T-helper 17 cell (primary cell): ENCODE data around the gene PGBD5. TPM values are rescaled to one million over a fixed set of nuclear protein-coding genes. Genes with fewer than 3 reads are reported as not detected.
"Not testable (repeated sequence)": the region's sequence is repeated elsewhere in the genome, so short reads cannot be mapped to it uniquely, and the experiment has no call there.

Experiments used
- ATAC-seq: fragments of 150-1000 bp; cut with Tn5 transposase; 2 replicates; pipeline ENCODE4 v1.10.0; 2021; ENCODE audit warnings: mild to moderate bottlenecking, moderate library complexity
- DNase-seq, 3 donors: peaks; one replicate each; pipeline versions ENCODE4 v3.0.0 to v3.0.0-alpha.2; 2020 to 2021
- H3K9me3 ChIP-seq: one replicate; pipeline ENCODE4 v1.7.0; 2013; ENCODE audit warnings: low read length, mild to moderate bottlenecking; ENCODE audit not compliant: control insufficient read depth, poor library complexity, severe bottlenecking
- H3K27ac Mint-ChIP-seq: one replicate; pipeline ENCODE4 v1.8.0; 2022; ENCODE audit warnings: mild to moderate bottlenecking, moderate library complexity, mixed read lengths
- H3K27me3 Mint-ChIP-seq: one replicate; pipeline ENCODE4 v1.8.0; 2022; ENCODE audit warnings: mixed read lengths
- H3K36me3 Mint-ChIP-seq: one replicate; pipeline ENCODE4 v1.8.0; 2022; ENCODE audit warnings: low read depth, mixed read lengths
- H3K4me1 Mint-ChIP-seq: one replicate; pipeline ENCODE4 v1.8.0; 2022; ENCODE audit warnings: mild to moderate bottlenecking, mixed read lengths
- H3K4me3 Mint-ChIP-seq: one replicate; pipeline ENCODE4 v1.8.0; 2022; ENCODE audit warnings: mild to moderate bottlenecking, moderate library complexity, mixed read lengths
- total RNA-seq, 4 donors: library from RNA in 2 of 4; stranded (reverse) in 2 of 4; gene quantifications; one replicate each; pipeline ENCODE4 v1.2.3 and lab custom pipeline; 2022 to 2026

Gene PGBD5, protein sequence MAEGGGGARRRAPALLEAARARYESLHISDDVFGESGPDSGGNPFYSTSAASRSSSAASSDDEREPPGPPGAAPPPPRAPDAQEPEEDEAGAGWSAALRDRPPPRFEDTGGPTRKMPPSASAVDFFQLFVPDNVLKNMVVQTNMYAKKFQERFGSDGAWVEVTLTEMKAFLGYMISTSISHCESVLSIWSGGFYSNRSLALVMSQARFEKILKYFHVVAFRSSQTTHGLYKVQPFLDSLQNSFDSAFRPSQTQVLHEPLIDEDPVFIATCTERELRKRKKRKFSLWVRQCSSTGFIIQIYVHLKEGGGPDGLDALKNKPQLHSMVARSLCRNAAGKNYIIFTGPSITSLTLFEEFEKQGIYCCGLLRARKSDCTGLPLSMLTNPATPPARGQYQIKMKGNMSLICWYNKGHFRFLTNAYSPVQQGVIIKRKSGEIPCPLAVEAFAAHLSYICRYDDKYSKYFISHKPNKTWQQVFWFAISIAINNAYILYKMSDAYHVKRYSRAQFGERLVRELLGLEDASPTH
- total RNA-seq, result not detected
- total RNA-seq (lab: John Stamatoyannopoulos, UW), result 0 to 0.35 reads per million in 2 donors

DNA sequence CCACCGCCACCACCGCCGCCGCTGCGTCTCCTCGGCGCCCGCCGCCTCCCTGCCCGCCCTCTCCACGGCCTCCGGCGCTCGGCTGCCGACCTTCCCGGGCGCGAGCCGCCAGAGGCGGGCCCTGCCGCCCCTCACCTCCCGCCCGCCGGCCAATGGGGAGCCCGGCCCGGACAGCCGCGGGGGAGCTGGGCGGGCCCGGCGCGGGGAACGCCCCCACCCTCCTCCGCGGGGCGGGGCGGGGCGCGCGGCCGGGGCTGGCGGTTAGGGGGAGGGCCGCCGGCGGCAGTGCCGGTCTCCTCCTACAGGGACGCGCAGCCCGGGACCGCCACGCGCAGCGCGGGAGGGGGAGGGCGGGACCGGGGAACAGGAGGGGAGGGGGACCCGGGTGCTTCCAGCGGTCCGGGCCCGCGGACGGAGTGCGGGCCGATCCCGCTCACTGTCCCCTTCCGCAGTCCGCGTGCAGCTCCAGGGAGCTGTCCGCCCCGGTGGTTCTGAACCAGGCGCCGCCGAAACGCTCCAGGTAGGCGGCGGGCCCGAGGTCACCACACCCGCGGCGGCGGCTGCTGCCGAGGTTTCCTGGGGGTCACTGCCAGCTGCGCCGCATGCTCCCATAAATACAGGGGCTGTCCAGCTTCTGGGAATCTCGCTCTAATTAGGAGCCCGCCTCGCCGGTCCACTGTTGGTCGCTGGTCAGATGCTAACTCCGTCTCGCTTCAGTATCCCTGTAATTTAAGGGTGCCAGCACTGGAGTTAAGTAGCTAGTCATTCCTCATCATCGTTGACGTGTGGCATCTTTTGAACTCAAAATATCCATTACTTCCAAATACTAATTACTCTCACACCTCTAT, at the start of gene PGBD5:
Gene PGBD5 (minus strand): TSS at position 87 of the 848 bp plus-strand sequence. CDS start 404 bp downstream, outside the sequence.
- peaks cover 4% of the 10 kb centered on the region for H3K4me1 Mint-ChIP-seq
- ATAC-seq (peak; percentile 88), DNase-seq (peak; percentile 13 to 41 (median 15))
- H3K9me3 ChIP-seq, result peaks cover 3% of the 10 kb centered on the region
- H3K27me3 Mint-ChIP-seq, result peaks cover 57% of the 10 kb centered on the region
- peaks cover 5% of the 10 kb centered on the region for H3K36me3 Mint-ChIP-seq
- H3K27ac Mint-ChIP-seq, result peak within 1 kb of the TSS; percentile 27
- H3K4me3 Mint-ChIP-seq, result peak within 1 kb of the TSS; percentile 84

DNA sequence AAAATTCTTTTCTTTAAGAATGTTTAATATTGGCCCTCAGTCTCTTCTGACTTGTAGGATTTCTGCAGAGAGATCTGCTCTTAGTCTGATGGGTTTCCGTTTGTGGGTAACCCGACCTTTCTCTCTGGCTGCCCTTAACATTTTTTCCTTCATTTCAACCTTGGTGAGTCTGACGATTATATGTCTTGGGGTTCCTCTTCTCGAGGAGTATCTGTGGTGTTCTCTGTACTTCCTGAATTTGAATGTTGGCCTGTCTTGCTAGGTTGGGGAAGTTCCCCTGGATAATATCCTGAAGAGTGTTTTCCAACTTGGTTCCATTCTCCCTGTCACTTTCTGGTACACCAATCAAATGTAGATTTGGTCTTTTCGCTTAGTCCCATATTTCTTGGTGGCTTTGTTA, 48.8 kb upstream of the PGBD5 start:
- DNase-seq, result not testable (repeated sequence)

DNA sequence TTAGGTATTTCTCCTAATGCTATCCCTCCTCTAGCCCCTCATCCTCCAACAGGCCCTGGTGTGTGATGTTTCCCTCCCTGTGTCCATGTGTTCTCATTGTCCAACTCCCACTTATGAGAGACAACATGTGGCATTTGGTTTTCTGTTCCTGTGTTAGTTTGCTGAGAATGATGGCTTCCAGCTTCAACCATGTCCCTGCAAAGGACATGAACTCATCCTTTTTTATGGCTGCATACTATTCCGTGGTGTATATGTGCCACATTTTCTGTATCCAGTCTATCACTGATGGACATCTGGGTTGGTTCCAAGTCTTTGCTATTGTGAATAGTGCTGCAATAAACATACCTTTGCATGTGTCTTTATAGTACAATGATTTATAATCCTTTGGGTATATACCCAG, 44.6 kb upstream of the PGBD5 start:
- not testable (repeated sequence) for ATAC-seq, H3K27ac Mint-ChIP-seq, DNase-seq, H3K4me3 Mint-ChIP-seq, H3K9me3 ChIP-seq, H3K4me1 Mint-ChIP-seq, H3K36me3 Mint-ChIP-seq
- peaks cover 13% of the 10 kb centered on the region for H3K27me3 Mint-ChIP-seq

More for the DNA sequence above, 48.8 kb upstream of the PGBD5 start:
- not testable (repeated sequence) for H3K4me3 Mint-ChIP-seq, H3K4me1 Mint-ChIP-seq, H3K9me3 ChIP-seq, H3K27ac Mint-ChIP-seq, ATAC-seq, H3K36me3 Mint-ChIP-seq
- H3K27me3 Mint-ChIP-seq, result peaks cover 28% of the 10 kb centered on the region

DNA sequence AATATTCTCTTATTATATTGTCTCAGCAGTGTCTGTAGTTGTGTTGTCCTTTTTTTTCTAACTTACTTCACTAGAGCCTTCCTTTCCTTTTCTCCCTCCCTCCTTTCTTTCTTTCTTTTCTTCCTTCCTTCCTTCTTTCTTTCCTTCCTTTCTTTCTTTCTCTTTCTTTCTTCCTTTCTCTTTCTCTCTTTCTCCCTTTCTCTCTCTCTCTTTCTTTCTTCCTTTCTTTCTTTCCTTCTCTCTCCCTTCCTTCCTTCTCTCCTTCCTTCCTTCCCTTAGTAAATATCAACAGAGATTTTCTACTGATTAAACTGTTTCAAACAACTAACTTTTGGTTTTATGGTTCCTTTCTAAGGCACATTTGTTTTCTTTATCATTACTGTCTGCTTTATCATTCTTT, 43.1 kb upstream of the PGBD5 start:
- Mint-ChIP-seq H3K27ac (no peak overlapping the region), H3K36me3 (no peaks in the 10 kb centered on the region), H3K27me3 (peaks cover 10% of the 10 kb centered on the region), H3K4me3 (no peak overlapping the region), H3K4me1 (no peaks in the 10 kb centered on the region)
- no peak for ATAC-seq
- DNase-seq, result no peak
- H3K9me3 ChIP-seq, result no peaks in the 10 kb centered on the region

DNA sequence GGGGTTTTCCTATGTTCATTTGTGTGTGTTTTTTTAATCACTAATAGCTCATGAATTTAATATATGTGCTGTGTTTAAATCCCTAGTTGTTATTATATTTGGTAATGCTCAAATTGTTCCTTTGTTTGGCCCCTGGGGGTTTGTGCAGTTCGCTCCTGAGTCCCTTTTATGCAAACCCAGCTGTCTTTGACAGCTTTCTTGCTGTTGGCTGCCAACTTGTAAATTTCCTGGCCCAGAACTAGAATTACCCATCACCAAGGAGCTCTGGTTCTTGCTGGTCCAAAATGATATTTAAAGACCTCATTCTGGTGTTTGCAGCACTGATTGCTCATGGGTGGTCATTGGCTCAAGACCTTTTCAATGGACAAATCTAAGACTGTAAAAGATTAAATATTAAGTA, 39.6 kb upstream of the PGBD5 start:
- no peaks in the 10 kb centered on the region for H3K9me3 ChIP-seq
- H3K4me1 Mint-ChIP-seq, result no peaks in the 10 kb centered on the region
- no peak overlapping the region for H3K4me3 Mint-ChIP-seq
- H3K27ac Mint-ChIP-seq, result no peak overlapping the region
- DNase-seq, result no peak
- peaks cover 18% of the 10 kb centered on the region for H3K27me3 Mint-ChIP-seq
- ATAC-seq, result no peak
- no peaks in the 10 kb centered on the region for H3K36me3 Mint-ChIP-seq

DNA sequence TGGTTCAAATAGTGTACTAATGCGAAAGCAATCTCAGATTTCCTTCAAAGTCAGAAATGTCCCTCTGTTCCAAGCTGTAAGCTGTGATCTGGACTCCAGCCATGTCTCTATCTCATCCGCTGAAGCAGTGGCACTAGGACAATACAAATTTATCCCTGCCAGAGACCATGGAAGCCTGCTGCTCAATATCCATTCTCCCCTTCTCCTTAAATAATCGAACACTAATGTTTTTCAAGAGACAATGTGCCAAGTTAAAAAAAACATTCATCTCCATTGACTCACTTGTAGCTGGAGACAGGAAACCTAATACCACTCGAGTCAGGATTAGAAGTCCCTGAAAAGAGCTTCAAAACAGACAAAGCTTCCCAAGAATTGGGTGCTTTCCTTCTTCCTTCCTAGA, 38.5 kb upstream of the PGBD5 start:
- Mint-ChIP-seq H3K27me3 (peaks cover 18% of the 10 kb centered on the region), H3K36me3 (no peaks in the 10 kb centered on the region), H3K27ac (no peak overlapping the region), H3K4me3 (no peak overlapping the region), H3K4me1 (no peaks in the 10 kb centered on the region)
- no peaks in the 10 kb centered on the region for H3K9me3 ChIP-seq
- DNase-seq (no peak), ATAC-seq (no peak)

DNA sequence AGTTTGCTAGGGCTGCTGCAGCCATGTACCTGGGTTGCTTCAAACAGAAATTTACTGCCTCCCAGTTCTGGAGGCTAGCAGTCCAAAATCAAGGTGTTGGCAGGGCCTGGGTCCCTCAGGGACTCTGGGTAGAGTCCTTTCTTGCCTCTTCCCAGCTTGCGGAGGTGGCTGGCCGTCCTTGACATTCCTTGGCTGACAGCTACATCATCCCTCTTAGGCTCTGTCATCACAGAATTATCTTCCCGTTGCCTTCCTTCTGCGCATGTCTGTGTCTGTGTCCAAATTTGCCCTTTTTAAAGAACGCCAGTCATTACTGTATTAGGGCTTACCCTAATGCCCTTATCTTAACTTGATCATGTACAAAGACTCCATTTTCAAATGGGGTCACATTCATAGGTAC, 37.6 kb upstream of the PGBD5 start:
- H3K4me1 Mint-ChIP-seq, result no peaks in the 10 kb centered on the region
- no peak overlapping the region for H3K27ac Mint-ChIP-seq
- H3K27me3 Mint-ChIP-seq, result peaks cover 23% of the 10 kb centered on the region
- H3K4me3 Mint-ChIP-seq, result no peak overlapping the region
- no peaks in the 10 kb centered on the region for H3K9me3 ChIP-seq
- ATAC-seq, result no peak
- no peaks in the 10 kb centered on the region for H3K36me3 Mint-ChIP-seq
- no peak for DNase-seq

DNA sequence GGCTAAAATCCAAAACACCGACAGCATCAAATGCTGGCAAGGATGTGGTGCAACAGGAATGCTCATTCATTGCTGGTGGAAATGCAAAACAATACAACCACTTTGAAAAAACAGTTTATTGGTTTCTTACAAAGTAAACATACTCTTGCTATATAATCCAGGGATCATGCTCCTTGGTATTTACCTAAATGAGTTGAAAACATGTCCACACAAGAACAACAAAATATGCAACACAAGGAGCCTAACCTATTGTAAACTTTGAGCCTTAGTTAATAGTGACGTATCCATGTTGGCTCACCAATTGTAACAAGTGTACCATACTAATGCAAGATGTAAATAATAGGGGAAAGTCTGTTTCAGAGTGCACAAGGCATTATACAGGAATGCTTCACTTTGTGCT, 37.2 kb upstream of the PGBD5 start:
- Mint-ChIP-seq H3K4me3 (no peak overlapping the region), H3K27me3 (peaks cover 27% of the 10 kb centered on the region), H3K36me3 (no peaks in the 10 kb centered on the region), H3K4me1 (no peaks in the 10 kb centered on the region), H3K27ac (no peak overlapping the region)
- ATAC-seq (no peak), DNase-seq (no peak)
- no peaks in the 10 kb centered on the region for H3K9me3 ChIP-seq

DNA sequence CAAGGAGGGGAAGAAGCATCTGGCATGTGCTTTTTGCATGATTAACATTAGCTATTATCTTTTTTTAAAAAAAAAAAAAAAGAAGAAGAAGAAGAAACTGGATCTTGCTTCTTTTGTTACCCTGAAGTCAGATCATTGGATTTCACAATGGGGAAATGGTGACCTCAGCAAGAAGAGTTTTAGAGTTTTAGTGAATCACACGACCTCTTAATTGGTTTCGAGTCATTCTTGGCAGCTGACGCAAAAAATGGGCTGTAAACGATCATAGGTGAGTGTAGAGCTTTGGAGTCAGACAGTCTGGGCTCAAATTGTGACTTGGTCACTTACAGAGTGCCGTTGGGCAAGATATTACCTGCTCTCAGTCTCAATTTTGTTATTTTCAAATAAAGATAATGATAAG, 33.3 kb upstream of the PGBD5 start:
- ATAC-seq, result no peak
- no peak for DNase-seq
- H3K9me3 ChIP-seq, result no peaks in the 10 kb centered on the region
- H3K27ac Mint-ChIP-seq, result no peak overlapping the region
- H3K4me1 Mint-ChIP-seq, result no peaks in the 10 kb centered on the region
- no peak overlapping the region for H3K4me3 Mint-ChIP-seq
- no peaks in the 10 kb centered on the region for H3K36me3 Mint-ChIP-seq
- H3K27me3 Mint-ChIP-seq, result peaks cover 41% of the 10 kb centered on the region

DNA sequence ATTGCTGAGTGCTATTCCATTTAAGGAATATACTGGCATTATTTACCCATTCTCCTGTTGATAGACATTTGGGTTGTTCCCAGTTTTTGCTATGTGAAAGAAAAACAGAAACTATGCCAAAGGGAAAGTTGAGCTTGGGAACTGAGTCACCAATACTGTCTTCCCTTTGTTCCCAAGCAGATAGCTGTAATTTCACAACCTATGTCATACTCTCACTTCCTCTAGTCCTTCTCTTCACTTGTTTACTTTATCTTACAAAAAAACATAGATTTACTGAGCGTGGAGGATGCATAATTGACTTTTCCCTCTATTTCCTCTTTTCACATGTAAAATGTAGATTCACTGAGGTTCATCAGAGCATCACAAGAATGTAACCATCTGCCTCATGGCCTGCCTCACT, 32.4 kb upstream of the PGBD5 start:
- H3K4me3 Mint-ChIP-seq, result no peak overlapping the region
- no peaks in the 10 kb centered on the region for H3K9me3 ChIP-seq
- H3K27ac Mint-ChIP-seq, result no peak overlapping the region
- H3K4me1 Mint-ChIP-seq, result no peaks in the 10 kb centered on the region
- ATAC-seq (no peak), DNase-seq (no peak)
- no peaks in the 10 kb centered on the region for H3K36me3 Mint-ChIP-seq
- peaks cover 37% of the 10 kb centered on the region for H3K27me3 Mint-ChIP-seq

DNA sequence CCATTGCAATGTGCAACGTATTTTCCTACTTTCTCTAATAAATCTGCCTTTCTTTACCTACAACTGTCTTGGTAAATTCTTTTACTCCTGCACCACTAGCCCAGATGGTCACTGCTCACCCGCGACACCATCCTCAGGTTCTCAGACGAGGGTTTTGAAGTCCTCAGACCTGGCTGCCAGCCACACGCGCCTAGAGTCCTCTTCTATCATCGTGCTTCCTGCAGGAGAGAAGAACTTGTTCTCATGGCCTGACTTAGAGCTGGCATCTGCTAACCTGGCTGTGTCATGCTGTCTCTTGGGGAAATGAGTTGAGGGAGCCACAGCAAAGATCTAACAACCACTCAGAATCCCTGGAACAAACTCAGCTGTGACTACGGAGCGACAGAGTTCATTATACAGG, 30.3 kb upstream of the PGBD5 start:
- H3K36me3 Mint-ChIP-seq, result no peaks in the 10 kb centered on the region
- ATAC-seq, result no peak
- DNase-seq, result no peak
- H3K4me1 Mint-ChIP-seq, result no peaks in the 10 kb centered on the region
- H3K4me3 Mint-ChIP-seq, result no peak overlapping the region
- no peak overlapping the region for H3K27ac Mint-ChIP-seq
- H3K27me3 Mint-ChIP-seq, result peaks cover 37% of the 10 kb centered on the region
- no peaks in the 10 kb centered on the region for H3K9me3 ChIP-seq

DNA sequence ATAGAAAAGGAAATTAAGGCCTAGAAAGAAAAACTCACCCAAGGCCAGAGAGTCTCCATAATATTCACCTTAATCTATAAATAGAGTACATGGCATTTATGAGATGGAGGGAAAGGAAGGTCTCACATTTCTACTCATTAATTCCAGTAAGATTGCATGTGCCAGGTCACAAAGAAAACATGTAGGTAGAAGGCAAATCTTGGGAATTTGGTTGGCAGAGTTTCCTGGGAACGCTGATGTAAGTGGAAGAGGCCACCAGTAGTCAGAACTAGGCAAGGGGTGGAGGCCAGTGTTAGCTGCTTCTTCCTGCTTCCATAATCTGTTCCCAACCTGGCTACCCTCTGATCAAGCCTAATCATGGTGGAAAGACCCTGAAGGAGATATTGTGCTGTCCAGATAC, 29.2 kb upstream of the PGBD5 start:
- no peaks in the 10 kb centered on the region for H3K9me3 ChIP-seq
- Mint-ChIP-seq H3K36me3 (no peaks in the 10 kb centered on the region), H3K27me3 (peaks cover 36% of the 10 kb centered on the region), H3K4me3 (no peak overlapping the region), H3K4me1 (no peaks in the 10 kb centered on the region), H3K27ac (no peak overlapping the region)
- DNase-seq, result no peak
- no peak for ATAC-seq

DNA sequence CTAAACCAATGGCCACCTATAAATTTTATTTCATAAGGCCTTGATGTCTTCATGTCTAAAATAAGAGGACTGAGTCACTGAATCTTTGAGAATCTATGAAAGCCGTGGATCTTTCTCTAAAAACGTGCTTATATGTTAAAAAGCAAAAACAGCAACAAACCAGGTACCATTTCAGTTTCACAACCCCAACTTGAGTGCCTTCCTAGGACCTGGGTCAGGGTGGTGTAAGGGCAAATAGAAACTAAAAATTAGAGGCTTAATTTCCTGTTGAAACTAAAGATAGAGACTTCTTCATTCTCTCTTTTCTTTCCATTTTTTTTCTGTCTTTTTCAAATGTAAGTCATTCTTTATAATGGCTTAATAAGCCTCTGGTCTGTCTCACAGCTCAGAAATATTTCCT, 27.2 kb upstream of the PGBD5 start:
- no peak overlapping the region for H3K4me3 Mint-ChIP-seq
- no peak overlapping the region for H3K27ac Mint-ChIP-seq
- DNase-seq (no peak), ATAC-seq (no peak)
- H3K27me3 Mint-ChIP-seq, result peaks cover 39% of the 10 kb centered on the region
- H3K4me1 Mint-ChIP-seq, result no peaks in the 10 kb centered on the region
- no peaks in the 10 kb centered on the region for H3K36me3 Mint-ChIP-seq
- no peaks in the 10 kb centered on the region for H3K9me3 ChIP-seq
